Omental fat pad (tissue), 4 donors: ENCODE data around the gene TMEM140. TPM values are rescaled to one million over a fixed set of nuclear protein-coding genes. Genes with fewer than 3 reads are reported as not detected.

Experiments used
- ATAC-seq: fragments of 150-250 bp; one replicate; pipeline ENCODE4 v1.9.1; 2016; ENCODE audit warnings: mild to moderate bottlenecking, moderate library complexity; ENCODE audit not compliant: low FRiP score
- DNase-seq: peaks from one replicate; pipeline ENCODE4 v3.0.0-alpha.2; 2019; ENCODE audit warnings: low spot score
- total RNA-seq, 4 donors: library from RNA; depleted of rRNA; stranded (reverse); fragments of >200 nt; gene quantifications; one replicate each; pipeline ENCODE4 v1.1.0, GENCODE V29; 2016
- TF ChIP-seq, protein P1 (sequence below), 3 donors: fragments of 450-650 bp; IDR thresholded peaks; one replicate each; pipeline ENCODE4 v1.5.1; 2016 to 2017; ENCODE audit warnings: antibody characterized with exemption in 3 of 3, mild to moderate bottlenecking in 3 of 3, moderate library complexity in 2 of 3

Gene TMEM140
- total RNA-seq, 4 donors from 2014 or later = 25.9 to 106 (median 62.1) TPM

DNA sequence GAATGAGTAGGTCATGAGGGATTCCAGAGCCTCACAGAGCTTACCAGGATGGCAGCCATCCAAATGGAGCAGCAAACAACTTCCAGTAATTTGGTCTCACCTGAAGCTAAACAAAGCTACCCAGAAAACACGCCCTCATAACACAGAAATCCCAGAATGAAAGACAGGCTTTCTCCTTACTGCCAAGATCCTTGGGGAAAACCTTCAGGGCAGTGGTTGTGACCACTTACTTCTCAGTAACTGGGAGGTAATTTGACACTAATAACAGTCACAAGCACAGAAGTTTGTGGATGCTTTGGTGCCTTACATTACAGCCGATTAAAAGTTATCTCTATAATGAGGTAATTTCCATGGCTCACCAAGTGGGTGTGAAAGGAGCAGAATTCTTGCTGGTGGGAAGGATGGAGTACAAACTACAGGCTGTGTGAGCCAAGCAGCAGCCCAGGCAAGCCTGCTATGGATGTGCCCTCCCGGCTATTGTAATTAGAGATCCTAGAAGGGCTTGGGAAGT, 53.0 kb downstream of the TMEM140 start:
- TF ChIP-seq, protein P1, sequence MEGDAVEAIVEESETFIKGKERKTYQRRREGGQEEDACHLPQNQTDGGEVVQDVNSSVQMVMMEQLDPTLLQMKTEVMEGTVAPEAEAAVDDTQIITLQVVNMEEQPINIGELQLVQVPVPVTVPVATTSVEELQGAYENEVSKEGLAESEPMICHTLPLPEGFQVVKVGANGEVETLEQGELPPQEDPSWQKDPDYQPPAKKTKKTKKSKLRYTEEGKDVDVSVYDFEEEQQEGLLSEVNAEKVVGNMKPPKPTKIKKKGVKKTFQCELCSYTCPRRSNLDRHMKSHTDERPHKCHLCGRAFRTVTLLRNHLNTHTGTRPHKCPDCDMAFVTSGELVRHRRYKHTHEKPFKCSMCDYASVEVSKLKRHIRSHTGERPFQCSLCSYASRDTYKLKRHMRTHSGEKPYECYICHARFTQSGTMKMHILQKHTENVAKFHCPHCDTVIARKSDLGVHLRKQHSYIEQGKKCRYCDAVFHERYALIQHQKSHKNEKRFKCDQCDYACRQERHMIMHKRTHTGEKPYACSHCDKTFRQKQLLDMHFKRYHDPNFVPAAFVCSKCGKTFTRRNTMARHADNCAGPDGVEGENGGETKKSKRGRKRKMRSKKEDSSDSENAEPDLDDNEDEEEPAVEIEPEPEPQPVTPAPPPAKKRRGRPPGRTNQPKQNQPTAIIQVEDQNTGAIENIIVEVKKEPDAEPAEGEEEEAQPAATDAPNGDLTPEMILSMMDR (IDR thresholded peaks at IDR 0.05) = no peak
- ATAC-seq (no peak), DNase-seq (no peak)

GRCh38 chr7:135201350-135201749, 53.5 kb downstream of the TMEM140 start:
- TF ChIP-seq, protein P1 (IDR thresholded peaks at IDR 0.05) = no peak
- ATAC-seq = no peak
- DNase-seq = no peak

DNA sequence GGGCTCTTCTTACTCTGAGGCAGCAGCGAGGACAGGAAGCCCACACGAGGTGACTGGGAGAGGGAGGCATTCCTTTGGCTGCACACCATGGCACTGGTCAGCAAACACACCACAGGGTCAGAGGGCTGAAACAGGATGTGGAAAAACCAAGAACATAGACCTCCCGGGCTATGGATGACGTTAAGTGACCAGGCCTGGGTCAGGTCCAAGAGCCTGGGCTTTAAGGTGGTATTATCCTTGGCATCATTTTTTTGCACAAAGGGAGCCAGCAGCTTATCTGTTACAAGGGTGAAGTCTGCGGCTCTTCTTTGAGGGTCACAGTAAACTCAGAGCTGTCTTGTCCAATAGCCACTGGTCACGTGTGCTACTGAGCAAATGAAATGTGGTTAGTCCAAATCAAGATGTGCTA, 56.5 kb downstream of the TMEM140 start:
- DNase-seq = no peak
- TF ChIP-seq, protein P1 (IDR thresholded peaks at IDR 0.05) = no peak
- no peak for ATAC-seq

- TF ChIP-seq, protein P1 (IDR thresholded peaks at IDR 0.05) = no peak
- ATAC-seq = peak; percentile 55
- DNase-seq = no peak
Observed at GRCh38 chr7:135204876-135205275, 57.0 kb downstream of the TMEM140 start.

GRCh38 chr7:135205850-135206249, 58.0 kb downstream of the TMEM140 start:
- no peak for ATAC-seq
- no peak for DNase-seq
- TF ChIP-seq, protein P1 (IDR thresholded peaks at IDR 0.05) = no peak

- TF ChIP-seq, protein P1 (IDR thresholded peaks at IDR 0.05) = no peak
- no peak for DNase-seq
- no peak for ATAC-seq
Observed at GRCh38 chr7:135206941-135207391, 59.1 kb downstream of the TMEM140 start.

- TF ChIP-seq, protein P1 (IDR thresholded peaks at IDR 0.05) = no peak
- DNase-seq (no peak), ATAC-seq (no peak)
Observed at GRCh38 chr7:135207406-135208101, 59.7 kb downstream of the TMEM140 start.
